K562 (cell line): ENCODE measurements around the gene NFKBIA. TPM values are rescaled to one million over a fixed set of nuclear protein-coding genes. Genes with fewer than 3 reads are reported as not detected.

Source experiments
- CREM ChIP-seq: IDR thresholded peaks from 2 replicates; pipeline ENCODE4 v1.6.1; 2014; ENCODE audit warnings: antibody characterized with exemption, low read depth
- NCOA1 ChIP-seq: fragments of 450-650 bp; IDR thresholded peaks from 2 replicates; pipeline ENCODE4 v1.6.1; 2016; ENCODE audit warnings: low read depth
- NFIX ChIP-seq: fragments of 250-450 bp; sonication (Bioruptor Pico); IDR thresholded peaks from 2 replicates; pipeline ENCODE4 v1.4.0; 2020; ENCODE audit warnings: low read depth, mild to moderate bottlenecking, moderate library complexity
- POLR2H ChIP-seq: IDR thresholded peaks from 2 replicates; pipeline ENCODE4 v1.6.1; 2016; ENCODE audit warnings: missing genetic modification characterization, low read depth, mild to moderate bottlenecking, control low read depth, missing compliant biosample characterization, moderate library complexity
- RB1 ChIP-seq: fragments of 450-650 bp; IDR thresholded peaks from 2 replicates; pipeline ENCODE4 v1.6.1; 2017; ENCODE audit warnings: low read depth, mild to moderate bottlenecking
- RBM22 ChIP-seq: fragments of 200-400 bp; formaldehyde crosslinking; IDR thresholded peaks from 2 replicates; pipeline ENCODE4 v1.6.1; 2018; ENCODE audit warnings: low read length, low read depth; ENCODE audit not compliant: poor library complexity, severe bottlenecking
- RNF2 ChIP-seq: sonication (generic); IDR thresholded peaks from 2 replicates; pipeline ENCODE4 v1.6.1; 2016
- ZHX1 ChIP-seq: fragments of 150-350 bp; conservative IDR thresholded peaks from 2 replicates; pipeline ENCODE4 v1.6.1; 2014; ENCODE audit warnings: low read length
- ZNF444 ChIP-seq: fragments of 250-450 bp; sonication (Bioruptor Pico); IDR thresholded peaks from 2 replicates; pipeline ENCODE4 v1.4.0; 2020; ENCODE audit warnings: mild to moderate bottlenecking, moderate library complexity
- ZNF507 ChIP-seq: conservative IDR thresholded peaks from 2 replicates; pipeline ENCODE4 v1.6.1; 2017; ENCODE audit warnings: missing genetic modification characterization, missing compliant biosample characterization
- ZNF699 ChIP-seq: fragments of 250-450 bp; sonication (Bioruptor Pico); IDR thresholded peaks from 2 replicates; pipeline ENCODE4 v1.8.0; 2021; ENCODE audit warnings: mild to moderate bottlenecking, moderate library complexity; ENCODE audit not compliant: insufficient replicate concordance
- polyA plus RNA-seq, 8 experiments: library from polyadenylated mRNA; depleted of rRNA in 4 of 8; stranded (reverse) in 5 of 8; unstranded in 3 of 8; fragments of >200 nt; fragmentation: Nextera tagmentation in 2 of 8; fragmentation: Illumina TruSeq in 1 of 8; extraction: Ambion mirVana in 2 of 8; extraction: Trizol in 1 of 8; gene quantifications; 2 replicates each; pipeline versions ENCODE4 v1.2.1 to v1.2.3, GENCODE V29; 2011 to 2014; ENCODE audit warnings: inconsistent platforms in 1 of 8, missing spikeins in 1 of 8
- total RNA-seq, 7 experiments: library from RNA; depleted of rRNA in 6 of 7; stranded (reverse); fragments of >200 nt in 6 of 7; fragmentation: Illumina TruSeq in 2 of 7; extraction: Trizol in 2 of 7; gene quantifications; 2 replicates each; pipeline versions ENCODE4 v1.2.1 to v1.2.3, GENCODE V29; 2011 to 2021; ENCODE audit warnings: low replicate concordance in 1 of 7
- TF ChIP-seq, protein P1 (sequence below), 2 experiments: fragments of 200-800 bp in 1 of 2; sonication (Bioruptor generic) in 1 of 2; sonication (generic) in 1 of 2; formaldehyde crosslinking in 1 of 2; IDR thresholded peaks in 1 of 2; conservative IDR thresholded peaks in 1 of 2; 2 replicates each; pipeline versions ENCODE4 v1.5.0 to v1.6.1; 2016 to 2020; ENCODE audit warnings: missing compliant biosample characterization in 1 of 2, missing genetic modification characterization in 1 of 2, missing genetic modification reagents in 1 of 2
- TF ChIP-seq, protein P2 (sequence below): fragments of 450-650 bp; IDR thresholded peaks from 2 replicates; pipeline ENCODE4 v1.6.1; 2016; ENCODE audit warnings: mild to moderate bottlenecking, moderate library complexity
- TF ChIP-seq, protein P3 (sequence below): fragments of 250-450 bp; sonication (Bioruptor Pico); IDR thresholded peaks from 2 replicates; pipeline ENCODE4 v1.8.0; 2021; ENCODE audit warnings: moderate library complexity, mild to moderate bottlenecking, inconsistent platforms

The NFKBIA gene
- total and polyA plus RNA-seq, 9 of the 15 experiments (the other 6 are each of a cell fraction or from before 2014, with no cell fraction given): 6.9 to 31.8 (median 18.2) TPM

- TF ChIP-seq POLR2H (tag) (no peak), RNF2 (no peak), RB1 (no peak), CREM (no peak), ZNF699 (CRISPR knock-in tag) (no peak), NCOA1 (no peak), ZHX1 (no peak), NFIX (no peak), ZNF444 (CRISPR knock-in tag) (no peak), RBM22 (no peak), ZNF507 (tag) (no peak)
- TF ChIP-seq, protein P1, sequence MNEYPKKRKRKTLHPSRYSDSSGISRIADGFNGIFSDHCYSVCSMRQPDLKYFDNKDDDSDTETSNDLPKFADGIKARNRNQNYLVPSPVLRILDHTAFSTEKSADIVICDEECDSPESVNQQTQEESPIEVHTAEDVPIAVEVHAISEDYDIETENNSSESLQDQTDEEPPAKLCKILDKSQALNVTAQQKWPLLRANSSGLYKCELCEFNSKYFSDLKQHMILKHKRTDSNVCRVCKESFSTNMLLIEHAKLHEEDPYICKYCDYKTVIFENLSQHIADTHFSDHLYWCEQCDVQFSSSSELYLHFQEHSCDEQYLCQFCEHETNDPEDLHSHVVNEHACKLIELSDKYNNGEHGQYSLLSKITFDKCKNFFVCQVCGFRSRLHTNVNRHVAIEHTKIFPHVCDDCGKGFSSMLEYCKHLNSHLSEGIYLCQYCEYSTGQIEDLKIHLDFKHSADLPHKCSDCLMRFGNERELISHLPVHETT (CRISPR knock-in tag; conservative IDR thresholded peaks at IDR 0.05 in 1 of 2, IDR thresholded peaks at IDR 0.05 in 1 of 2): peak in 1 of 2 experiments; percentile 16; a peak in 1 of 4 replicates
- TF ChIP-seq, protein P2, sequence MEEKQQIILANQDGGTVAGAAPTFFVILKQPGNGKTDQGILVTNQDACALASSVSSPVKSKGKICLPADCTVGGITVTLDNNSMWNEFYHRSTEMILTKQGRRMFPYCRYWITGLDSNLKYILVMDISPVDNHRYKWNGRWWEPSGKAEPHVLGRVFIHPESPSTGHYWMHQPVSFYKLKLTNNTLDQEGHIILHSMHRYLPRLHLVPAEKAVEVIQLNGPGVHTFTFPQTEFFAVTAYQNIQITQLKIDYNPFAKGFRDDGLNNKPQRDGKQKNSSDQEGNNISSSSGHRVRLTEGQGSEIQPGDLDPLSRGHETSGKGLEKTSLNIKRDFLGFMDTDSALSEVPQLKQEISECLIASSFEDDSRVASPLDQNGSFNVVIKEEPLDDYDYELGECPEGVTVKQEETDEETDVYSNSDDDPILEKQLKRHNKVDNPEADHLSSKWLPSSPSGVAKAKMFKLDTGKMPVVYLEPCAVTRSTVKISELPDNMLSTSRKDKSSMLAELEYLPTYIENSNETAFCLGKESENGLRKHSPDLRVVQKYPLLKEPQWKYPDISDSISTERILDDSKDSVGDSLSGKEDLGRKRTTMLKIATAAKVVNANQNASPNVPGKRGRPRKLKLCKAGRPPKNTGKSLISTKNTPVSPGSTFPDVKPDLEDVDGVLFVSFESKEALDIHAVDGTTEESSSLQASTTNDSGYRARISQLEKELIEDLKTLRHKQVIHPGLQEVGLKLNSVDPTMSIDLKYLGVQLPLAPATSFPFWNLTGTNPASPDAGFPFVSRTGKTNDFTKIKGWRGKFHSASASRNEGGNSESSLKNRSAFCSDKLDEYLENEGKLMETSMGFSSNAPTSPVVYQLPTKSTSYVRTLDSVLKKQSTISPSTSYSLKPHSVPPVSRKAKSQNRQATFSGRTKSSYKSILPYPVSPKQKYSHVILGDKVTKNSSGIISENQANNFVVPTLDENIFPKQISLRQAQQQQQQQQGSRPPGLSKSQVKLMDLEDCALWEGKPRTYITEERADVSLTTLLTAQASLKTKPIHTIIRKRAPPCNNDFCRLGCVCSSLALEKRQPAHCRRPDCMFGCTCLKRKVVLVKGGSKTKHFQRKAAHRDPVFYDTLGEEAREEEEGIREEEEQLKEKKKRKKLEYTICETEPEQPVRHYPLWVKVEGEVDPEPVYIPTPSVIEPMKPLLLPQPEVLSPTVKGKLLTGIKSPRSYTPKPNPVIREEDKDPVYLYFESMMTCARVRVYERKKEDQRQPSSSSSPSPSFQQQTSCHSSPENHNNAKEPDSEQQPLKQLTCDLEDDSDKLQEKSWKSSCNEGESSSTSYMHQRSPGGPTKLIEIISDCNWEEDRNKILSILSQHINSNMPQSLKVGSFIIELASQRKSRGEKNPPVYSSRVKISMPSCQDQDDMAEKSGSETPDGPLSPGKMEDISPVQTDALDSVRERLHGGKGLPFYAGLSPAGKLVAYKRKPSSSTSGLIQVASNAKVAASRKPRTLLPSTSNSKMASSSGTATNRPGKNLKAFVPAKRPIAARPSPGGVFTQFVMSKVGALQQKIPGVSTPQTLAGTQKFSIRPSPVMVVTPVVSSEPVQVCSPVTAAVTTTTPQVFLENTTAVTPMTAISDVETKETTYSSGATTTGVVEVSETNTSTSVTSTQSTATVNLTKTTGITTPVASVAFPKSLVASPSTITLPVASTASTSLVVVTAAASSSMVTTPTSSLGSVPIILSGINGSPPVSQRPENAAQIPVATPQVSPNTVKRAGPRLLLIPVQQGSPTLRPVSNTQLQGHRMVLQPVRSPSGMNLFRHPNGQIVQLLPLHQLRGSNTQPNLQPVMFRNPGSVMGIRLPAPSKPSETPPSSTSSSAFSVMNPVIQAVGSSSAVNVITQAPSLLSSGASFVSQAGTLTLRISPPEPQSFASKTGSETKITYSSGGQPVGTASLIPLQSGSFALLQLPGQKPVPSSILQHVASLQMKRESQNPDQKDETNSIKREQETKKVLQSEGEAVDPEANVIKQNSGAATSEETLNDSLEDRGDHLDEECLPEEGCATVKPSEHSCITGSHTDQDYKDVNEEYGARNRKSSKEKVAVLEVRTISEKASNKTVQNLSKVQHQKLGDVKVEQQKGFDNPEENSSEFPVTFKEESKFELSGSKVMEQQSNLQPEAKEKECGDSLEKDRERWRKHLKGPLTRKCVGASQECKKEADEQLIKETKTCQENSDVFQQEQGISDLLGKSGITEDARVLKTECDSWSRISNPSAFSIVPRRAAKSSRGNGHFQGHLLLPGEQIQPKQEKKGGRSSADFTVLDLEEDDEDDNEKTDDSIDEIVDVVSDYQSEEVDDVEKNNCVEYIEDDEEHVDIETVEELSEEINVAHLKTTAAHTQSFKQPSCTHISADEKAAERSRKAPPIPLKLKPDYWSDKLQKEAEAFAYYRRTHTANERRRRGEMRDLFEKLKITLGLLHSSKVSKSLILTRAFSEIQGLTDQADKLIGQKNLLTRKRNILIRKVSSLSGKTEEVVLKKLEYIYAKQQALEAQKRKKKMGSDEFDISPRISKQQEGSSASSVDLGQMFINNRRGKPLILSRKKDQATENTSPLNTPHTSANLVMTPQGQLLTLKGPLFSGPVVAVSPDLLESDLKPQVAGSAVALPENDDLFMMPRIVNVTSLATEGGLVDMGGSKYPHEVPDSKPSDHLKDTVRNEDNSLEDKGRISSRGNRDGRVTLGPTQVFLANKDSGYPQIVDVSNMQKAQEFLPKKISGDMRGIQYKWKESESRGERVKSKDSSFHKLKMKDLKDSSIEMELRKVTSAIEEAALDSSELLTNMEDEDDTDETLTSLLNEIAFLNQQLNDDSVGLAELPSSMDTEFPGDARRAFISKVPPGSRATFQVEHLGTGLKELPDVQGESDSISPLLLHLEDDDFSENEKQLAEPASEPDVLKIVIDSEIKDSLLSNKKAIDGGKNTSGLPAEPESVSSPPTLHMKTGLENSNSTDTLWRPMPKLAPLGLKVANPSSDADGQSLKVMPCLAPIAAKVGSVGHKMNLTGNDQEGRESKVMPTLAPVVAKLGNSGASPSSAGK: no peak
- TF ChIP-seq, protein P3, sequence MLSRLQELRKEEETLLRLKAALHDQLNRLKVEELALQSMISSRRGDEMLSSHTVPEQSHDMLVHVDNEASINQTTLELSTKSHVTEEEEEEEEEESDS: no peak
Observed at GRCh38 chr14:35368139-35368460, 36.4 kb downstream of the NFKBIA start (continued).
